Cardiac muscle cell (in vitro differentiated cells and primary cell): ENCODE measurements around the gene GID8. TPM values are rescaled to one million over a fixed set of nuclear protein-coding genes. Genes with fewer than 3 reads are reported as not detected.

Experiments used
- DNase-seq, 2 donors: peaks; one replicate each; pipeline versions ENCODE4 v3.0.0 to v3.0.0-alpha.2; 2010 to 2017; ENCODE audit warnings: low read depth in 1 of 2, low spot score in 1 of 2
- H3K27ac ChIP-seq: fragments of 200-600 bp; sonication (generic); 2 replicates; pipeline ENCODE4 v1.5.1; 2016
- H3K27me3 ChIP-seq: fragments of 200-600 bp; sonication (generic); 2 replicates; pipeline ENCODE4 v1.6.0; 2016; ENCODE audit warnings: control low read depth
- H3K36me3 ChIP-seq: fragments of 200-600 bp; sonication (generic); 2 replicates; pipeline ENCODE4 v1.5.1; 2016; ENCODE audit warnings: control low read depth
- H3K4me1 ChIP-seq: fragments of 200-600 bp; sonication (generic); 2 replicates; pipeline ENCODE4 v1.8.1; 2017; ENCODE audit warnings: low read depth, mild to moderate bottlenecking, mixed run types
- H3K4me3 ChIP-seq: fragments of 200-600 bp; sonication (generic); 2 replicates; pipeline ENCODE4 v1.5.1; 2016; ENCODE audit warnings: mild to moderate bottlenecking
- H3K9me3 ChIP-seq: fragments of 200-600 bp; sonication (generic); 2 replicates; pipeline ENCODE4 v1.5.1; 2017; ENCODE audit warnings: low read depth, mild to moderate bottlenecking, control low read depth
- CTCF ChIP-seq: IDR thresholded peaks from 2 replicates; pipeline ENCODE4 v1.5.1; 2012; ENCODE audit warnings: low read depth, mild to moderate bottlenecking, low read length
- polyA plus RNA-seq: library from polyadenylated mRNA; unstranded; fragments of >200 nt; fragmentation: Nextera tagmentation; extraction: Ambion mirVana; gene quantifications from 2 replicates; pipeline ENCODE4 v1.2.1, GENCODE V29; 2016
- total RNA-seq: library from RNA; depleted of rRNA; stranded (reverse); fragments of >200 nt; gene quantifications from 2 replicates; pipeline ENCODE4 v1.2.3, GENCODE V29; 2016

GID8 gene
- total and polyA plus RNA-seq, 2 experiments from 2014 or later, result 24.5 to 49.5 TPM

GRCh38 chr20:62962221-62962879 is 24.4 kb downstream of the GID8 start:
- Histone ChIP-seq H3K4me1 (no peaks in the 10 kb centered on the region), H3K27me3 (no peaks in the 10 kb centered on the region), H3K4me3 (no peak overlapping the region), H3K27ac (no peak overlapping the region), H3K36me3 (no peaks in the 10 kb centered on the region), H3K9me3 (no peaks in the 10 kb centered on the region)
- no peak for TF ChIP-seq CTCF
- DNase-seq, result no peak

- Histone ChIP-seq H3K27me3 (no peaks in the 10 kb centered on the region), H3K4me1 (no peaks in the 10 kb centered on the region), H3K36me3 (no peaks in the 10 kb centered on the region), H3K4me3 (no peak overlapping the region), H3K27ac (no peak overlapping the region), H3K9me3 (no peaks in the 10 kb centered on the region)
- DNase-seq, result no peak
- no peak for TF ChIP-seq CTCF
Observed at GRCh38 chr20:62962891-62963613, 25.1 kb downstream of the GID8 start.

DNA sequence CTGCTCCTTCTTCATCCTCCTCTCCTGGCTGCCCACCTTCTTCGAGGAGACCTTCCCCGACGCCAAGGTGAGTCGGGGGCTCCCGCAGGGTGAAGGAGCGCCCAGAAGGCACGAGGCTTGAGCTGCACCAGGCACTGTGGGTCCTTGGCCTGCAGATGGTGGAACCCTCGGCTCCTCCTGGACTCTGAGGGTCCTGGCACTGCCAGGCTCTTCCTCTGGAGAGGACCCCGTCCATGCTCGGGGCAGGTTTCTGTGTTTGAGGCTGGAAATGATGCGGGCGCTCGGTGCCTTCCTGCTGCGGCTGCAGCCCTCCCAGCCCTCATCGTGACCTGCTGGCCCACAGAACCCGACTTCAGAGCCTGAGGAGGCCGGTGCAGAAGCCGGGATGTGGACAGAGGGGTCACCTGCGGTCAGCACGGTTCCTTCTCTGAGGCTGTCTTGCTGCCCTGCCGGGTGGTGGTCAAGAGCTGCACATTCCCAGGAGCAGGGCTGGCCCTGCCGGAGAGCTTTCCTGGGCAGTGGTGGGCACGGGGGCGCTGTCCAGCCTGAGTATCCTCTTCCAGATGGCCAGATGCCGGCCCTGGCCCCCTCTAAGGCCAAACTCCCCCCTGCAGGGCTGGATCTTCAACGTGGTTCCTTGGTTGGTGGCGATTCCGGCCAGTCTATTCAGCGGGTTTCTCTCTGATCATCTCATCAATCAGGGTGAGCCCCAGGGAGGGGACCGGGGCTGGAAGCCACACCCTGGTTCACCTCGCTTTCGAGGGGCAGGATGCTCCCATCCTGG is 25.9 kb downstream of the GID8 start:
- Histone ChIP-seq H3K4me3 (no peak overlapping the region), H3K9me3 (no peaks in the 10 kb centered on the region), H3K27ac (no peak overlapping the region), H3K27me3 (no peaks in the 10 kb centered on the region), H3K36me3 (no peaks in the 10 kb centered on the region), H3K4me1 (no peaks in the 10 kb centered on the region)
- DNase-seq, result no peak
- TF ChIP-seq CTCF, result no peak

DNA sequence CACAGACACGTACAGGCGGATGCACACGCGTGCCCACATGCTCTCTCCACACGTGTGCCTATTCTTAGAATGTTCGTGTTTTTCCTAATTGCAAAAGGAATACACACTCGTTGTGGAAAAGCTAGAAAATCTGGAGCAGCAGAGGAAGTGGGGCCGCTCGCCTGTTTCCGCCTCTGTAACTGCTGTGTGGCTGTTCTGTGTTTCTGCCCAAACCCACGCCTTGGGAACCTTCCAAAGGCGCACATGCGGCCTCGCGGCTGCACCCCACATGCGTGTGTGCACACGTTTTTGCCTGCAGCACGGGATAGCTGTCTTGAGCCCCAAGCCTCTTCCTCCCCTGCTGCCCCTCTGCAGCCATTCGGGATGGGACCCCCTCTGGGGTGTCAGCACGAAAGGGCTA is 26.8 kb downstream of the GID8 start:
- no peak for TF ChIP-seq CTCF

GRCh38 chr20:62965363-62965771 is 27.4 kb downstream of the GID8 start:
- Histone ChIP-seq H3K9me3 (no peaks in the 10 kb centered on the region), H3K36me3 (no peaks in the 10 kb centered on the region), H3K27me3 (no peaks in the 10 kb centered on the region), H3K4me3 (no peak overlapping the region), H3K4me1 (no peaks in the 10 kb centered on the region), H3K27ac (no peak overlapping the region)
- DNase-seq, result no peak
- TF ChIP-seq CTCF, result no peak

More for the DNA sequence above, 26.8 kb downstream of the GID8 start:
- no peak for DNase-seq
- no peaks in the 10 kb centered on the region for H3K36me3 ChIP-seq
- H3K4me3 ChIP-seq, result no peak overlapping the region
- no peaks in the 10 kb centered on the region for H3K9me3 ChIP-seq
- no peaks in the 10 kb centered on the region for H3K4me1 ChIP-seq
- no peaks in the 10 kb centered on the region for H3K27me3 ChIP-seq
- no peak overlapping the region for H3K27ac ChIP-seq
